ENCODE measurements around the gene HTRA3. TPM values are rescaled to one million over a fixed set of nuclear protein-coding genes. Genes with fewer than 3 reads are reported as not detected.

Gene HTRA3
- polyA plus RNA-seq, 4 donors: 8.8 to 52.8 (median 13.6) TPM

DNA sequence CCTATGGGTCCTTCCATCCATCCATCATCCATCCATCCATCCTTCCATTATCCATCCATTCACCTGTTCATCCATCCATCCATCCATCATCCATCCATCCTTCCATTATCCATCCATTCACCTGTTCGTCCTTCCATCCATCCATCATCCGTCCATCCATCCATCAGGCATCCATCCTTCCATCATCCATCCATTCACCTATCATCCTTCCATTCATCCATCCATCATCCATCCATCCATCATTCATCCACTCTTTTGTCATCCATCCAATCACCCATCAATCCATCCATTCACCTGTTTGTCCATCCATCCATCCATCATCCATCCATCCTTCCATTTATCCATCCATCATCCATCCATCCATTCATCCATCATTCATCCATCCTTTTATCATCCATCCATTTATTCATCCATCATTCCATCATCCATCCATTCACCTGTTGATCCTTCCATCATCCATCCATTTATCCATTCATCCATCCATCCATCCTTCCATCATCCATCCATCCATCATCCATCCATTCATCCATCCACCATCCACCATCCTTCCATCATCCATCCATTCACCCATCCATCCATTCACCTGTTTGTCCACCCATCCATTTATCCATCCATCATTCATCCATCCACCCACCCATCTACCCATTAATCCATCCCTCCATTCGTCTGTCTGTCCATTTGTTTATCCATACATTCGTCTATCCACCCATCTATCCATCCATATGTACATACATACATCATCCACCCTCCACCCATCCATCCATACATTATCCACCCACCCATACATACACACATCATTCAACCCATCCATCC, 35.7 kb upstream of the HTRA3 start:
- no peak for DNase-seq (ENCODE audit: low read depth in 4 of 4, low spot score in 3 of 4)

DNA sequence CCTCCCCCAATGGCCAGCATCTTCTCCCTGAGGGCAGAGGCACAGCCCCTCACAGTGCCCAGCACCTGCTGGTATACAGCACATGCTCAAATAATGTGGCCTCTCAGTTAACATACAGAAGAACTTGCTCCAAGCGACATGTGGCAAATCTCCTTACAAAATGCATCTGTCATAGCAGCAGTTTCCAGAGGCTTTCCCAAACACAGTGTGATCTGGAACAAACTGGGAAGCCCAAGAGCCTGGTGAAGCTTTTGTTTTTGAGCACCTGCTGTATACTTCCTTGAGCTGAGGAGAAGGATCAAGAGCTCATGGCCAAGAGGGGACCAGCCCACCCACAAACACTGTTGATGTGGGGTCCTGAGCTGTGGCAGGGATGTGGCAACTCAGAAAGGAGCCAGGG, 34.8 kb upstream of the HTRA3 start:
- DNase-seq (ENCODE audit: low read depth in 4 of 4, low spot score in 3 of 4): no peak

DNA sequence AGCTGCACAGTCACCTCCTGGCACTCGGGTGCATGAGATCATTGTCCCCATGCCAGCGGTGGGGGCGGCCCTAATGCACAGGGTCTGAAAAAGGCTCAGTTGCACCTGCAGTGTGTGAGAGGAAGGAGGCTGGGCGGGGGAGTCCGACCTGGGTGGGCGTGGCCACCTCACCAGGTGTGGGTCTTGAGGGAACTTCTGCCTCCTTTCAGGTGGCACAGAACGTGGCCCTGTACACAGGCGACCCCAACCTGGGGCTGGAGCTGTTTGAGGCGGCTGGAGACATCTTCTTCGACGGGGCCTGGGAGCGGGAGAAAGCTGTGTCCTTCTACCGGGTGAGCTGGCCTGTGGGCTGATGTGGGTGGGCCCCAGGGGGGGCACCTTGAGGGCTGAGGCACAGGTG, 34.3 kb upstream of the HTRA3 start:
- DNase-seq (ENCODE audit: low read depth in 4 of 4, low spot score in 3 of 4): no peak

DNA sequence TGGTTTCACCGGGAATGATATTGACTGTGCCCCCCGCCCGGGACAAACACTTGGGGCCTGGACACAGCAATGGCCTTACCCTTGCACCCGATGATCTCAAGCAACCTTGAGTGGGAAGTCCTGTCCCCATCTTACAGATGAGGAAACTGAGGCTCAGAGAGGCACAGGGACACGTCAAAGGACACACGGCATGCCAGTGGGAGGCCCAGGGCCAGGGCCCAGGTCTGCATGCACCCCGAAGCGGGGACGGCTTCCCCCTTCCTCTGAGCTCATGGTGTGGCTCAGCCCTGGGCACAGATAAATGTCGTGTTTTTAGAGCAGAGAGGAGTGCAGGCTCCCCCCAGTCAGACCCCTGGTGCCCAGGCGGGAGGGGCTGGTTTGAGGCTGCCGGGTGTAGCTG, 33.9 kb upstream of the HTRA3 start:
- DNase-seq (ENCODE audit: low read depth in 4 of 4, low spot score in 3 of 4): no peak

- no peak for DNase-seq (ENCODE audit: low read depth in 4 of 4, low spot score in 3 of 4)
Observed at GRCh38 chr4:8236106-8236919, 33.2 kb upstream of the HTRA3 start.

- no peak for DNase-seq (ENCODE audit: low read depth in 4 of 4, low spot score in 3 of 4)
Observed at GRCh38 chr4:8236920-8237195, 32.7 kb upstream of the HTRA3 start.

- no peak for DNase-seq (ENCODE audit: low read depth in 4 of 4, low spot score in 3 of 4)
Observed at GRCh38 chr4:8237256-8237989, 32.1 kb upstream of the HTRA3 start.

DNA sequence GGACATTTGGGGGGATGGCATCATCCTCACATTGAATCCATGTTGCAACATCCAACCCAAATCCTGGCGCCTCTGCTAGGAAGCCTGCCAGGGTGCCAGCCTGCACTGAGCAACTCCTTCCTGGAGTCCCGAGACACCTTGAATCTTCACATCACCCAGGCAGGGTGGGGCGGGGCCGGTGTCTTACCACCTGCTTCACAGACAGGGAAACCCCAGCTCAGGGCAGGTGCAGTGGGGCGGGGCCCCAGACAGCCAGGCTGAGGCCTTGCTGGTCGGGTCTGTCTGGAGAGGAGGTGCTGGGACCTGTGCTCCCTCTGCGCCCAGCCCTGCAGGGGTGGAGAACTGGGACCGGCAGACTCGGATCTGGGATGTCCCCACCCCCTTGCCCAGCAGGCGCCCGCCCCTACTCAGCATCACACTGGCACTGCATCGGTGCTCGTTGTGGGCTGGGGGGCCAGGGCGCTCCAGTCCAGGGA, 31.5 kb upstream of the HTRA3 start:
- no peak for DNase-seq (ENCODE audit: low read depth in 4 of 4, low spot score in 3 of 4)

DNA sequence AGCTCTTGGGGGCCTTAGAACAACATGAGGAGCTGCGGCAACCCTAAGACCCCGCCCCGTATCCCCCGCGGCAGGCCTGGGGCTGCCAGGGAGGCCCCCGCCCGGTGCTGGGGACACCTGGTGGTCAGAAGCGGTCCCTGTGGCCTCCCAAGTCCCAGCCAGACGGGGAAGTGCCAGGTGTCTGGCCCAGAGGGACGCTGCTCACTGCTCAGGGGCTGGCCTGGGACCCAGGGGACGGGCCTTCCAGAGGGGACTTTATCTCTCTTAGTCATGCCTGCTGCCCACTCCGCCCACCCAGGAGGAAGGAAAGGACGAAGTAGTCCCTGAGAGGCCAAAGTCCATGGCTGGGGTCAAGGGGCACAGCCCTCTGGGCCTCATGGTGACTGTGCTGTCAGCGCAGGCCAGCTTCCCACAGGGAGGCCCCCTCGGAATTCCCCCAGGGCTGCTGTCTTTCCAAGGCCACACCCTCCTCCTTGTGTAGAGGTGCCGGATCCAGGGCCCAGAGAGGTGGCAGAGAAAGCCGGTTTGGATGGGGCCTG, 31.0 kb upstream of the HTRA3 start:
- no peak for DNase-seq (ENCODE audit: low read depth in 4 of 4, low spot score in 3 of 4)

DNA sequence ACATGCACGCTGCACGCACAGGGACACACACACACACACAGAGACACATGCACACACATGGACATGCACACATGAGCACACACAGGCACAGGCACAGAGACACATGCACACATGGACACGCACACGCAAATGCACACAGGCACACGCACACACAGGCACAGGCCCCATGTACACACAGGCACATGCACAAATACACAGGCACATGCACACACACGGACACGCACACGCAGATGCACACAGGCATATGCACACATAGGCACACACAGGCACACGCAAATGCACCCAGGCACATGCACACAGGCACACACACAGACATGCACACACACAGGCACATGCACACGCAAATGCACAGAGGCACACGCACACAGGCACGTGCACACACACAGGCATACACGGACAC, 30.3 kb upstream of the HTRA3 start:
- no peak for DNase-seq (ENCODE audit: low read depth in 4 of 4, low spot score in 3 of 4)

DNA sequence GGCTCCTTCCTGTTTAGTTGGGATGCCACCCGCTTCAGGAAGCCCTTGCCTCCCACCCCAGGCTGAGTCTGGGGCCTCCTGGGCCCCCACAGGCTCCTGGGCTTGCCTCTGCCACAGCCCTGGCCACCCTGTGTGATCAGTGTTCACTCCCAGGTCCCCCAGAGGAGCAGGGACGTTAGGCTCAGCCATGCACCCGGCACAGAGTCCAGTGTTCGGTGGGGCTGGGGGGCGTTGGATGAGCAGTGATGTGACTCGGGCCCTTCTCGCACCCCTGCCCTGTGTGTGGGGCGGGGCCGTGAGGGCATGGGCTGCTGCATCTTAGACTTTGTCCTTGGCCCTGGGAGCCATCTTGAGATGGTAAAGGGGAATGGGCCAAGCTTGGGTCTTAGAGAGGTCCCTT, 29.9 kb upstream of the HTRA3 start:
- DNase-seq (ENCODE audit: low read depth in 4 of 4, low spot score in 3 of 4): no peak

GRCh38 chr4:8240211-8241041, 29.1 kb upstream of the HTRA3 start:
- DNase-seq (ENCODE audit: low read depth in 4 of 4, low spot score in 3 of 4): no peak

GRCh38 chr4:8241211-8241779, 28.3 kb upstream of the HTRA3 start:
- no peak for DNase-seq (ENCODE audit: low read depth in 4 of 4, low spot score in 3 of 4)

- DNase-seq (ENCODE audit: low read depth in 4 of 4, low spot score in 3 of 4): peak; percentile 80 to 89 (median 87)
Observed at GRCh38 chr4:8241895-8242696, 27.5 kb upstream of the HTRA3 start.

DNA sequence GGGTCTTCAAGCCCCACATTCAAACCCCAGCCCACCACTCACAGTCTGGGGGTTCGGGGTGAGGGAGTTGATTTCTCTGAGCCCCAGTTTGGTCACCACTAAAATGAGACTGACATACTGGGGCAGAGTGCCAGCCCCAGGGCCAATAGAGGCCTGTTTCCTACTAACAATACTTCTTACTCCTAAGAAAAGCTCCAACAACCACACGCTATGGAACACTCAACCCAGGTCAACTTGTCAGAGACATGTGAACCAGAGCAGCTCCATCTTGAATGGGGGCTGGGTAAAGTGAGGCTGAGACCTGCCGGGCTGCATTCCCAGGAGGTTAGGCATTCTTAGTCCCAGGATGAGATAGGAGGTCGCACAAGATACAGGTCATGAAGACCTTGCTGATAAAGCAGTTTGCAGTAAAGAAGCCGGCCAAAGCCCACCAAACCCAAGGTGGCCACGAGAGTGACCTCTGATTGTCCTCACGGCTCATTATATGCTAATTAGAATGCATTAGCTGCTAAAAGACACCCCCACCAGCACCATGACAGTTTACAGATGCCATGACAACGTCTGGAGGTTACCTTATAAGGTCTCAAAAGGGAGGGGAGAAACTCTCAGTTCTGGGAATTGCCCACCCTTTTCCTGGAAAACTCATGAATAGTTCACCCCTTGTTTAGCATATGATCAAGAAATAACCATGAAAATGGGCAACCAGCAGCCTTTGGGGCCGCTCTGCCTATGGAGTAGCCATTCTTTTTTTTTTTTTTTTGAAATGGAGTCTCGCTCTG, 26.6 kb upstream of the HTRA3 start:
- no peak for DNase-seq (ENCODE audit: low read depth in 4 of 4, low spot score in 3 of 4)

DNA sequence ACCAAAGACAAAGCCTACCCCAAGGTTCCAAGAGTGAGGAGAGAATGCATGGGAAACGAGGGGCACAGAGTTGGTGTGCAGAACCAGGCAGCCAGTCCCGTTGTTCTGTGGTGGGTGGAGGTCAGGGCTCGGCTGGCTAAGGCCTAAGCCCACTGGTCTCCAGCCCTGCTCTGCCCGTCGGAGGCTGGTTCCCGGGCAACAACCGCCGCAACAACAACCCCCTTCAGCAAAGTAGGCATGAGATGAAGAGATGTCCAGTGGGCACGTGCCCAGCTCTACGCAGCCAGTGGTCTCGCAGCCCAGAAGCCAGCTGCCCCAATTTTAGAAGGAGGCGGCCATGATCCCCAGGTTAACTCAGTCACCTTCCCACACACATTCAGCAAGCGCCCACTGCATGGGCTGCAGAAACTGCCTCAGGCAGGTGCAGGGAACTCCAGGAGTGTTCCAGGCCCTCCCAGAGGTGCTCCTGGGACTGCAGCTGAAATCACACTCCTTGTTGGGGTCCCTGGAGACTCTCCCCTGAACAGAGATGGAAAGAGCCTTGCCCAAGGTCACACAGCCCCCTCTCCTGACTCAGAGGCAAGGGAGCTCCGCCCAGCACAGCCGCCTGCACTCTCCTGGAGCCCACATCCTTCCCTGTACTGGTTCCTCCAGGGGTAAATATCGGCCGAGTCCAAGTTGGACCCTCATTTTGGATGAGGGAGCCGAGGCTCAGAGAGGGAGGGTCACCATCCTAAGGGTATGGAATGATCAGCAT, 25.4 kb upstream of the HTRA3 start:
- no peak for DNase-seq (ENCODE audit: low read depth in 4 of 4, low spot score in 3 of 4)

DNA sequence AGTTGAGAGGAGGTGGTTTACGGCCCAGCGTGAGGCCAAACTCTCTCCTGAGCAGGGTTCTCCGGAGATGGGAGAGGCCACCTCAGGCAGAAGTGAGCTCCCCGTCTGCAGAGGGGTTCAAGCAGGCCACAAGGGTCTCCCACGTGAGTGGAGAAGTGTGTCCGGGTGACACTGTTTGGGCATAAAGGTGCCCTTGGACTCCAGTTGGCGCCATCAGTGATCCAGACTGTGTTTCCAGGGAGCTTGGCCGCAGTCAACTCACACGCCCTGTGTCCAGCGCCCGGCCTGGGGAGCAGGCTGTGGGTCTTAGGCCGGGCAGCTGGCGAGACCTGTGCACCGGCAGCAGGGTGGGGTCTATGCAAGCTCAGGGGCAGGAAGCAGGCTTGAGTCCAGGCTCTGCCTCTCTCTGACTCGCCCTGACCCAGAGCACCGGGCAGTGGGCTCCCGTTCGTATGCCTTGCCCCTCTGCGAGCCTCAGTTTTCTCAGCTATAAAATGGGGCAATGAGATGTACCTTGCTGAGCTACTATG, 24.6 kb upstream of the HTRA3 start:
- no peak for DNase-seq (ENCODE audit: low read depth in 4 of 4, low spot score in 3 of 4)

Data from left renal pelvis (tissue), 4 donors.